ENCODE measurements around the gene MCOLN1. TPM values are rescaled to one million over a fixed set of nuclear protein-coding genes. Genes with fewer than 3 reads are reported as not detected.
A peak's percentile ranks its signal among the peaks of the same experiment; 100 is the strongest.
"Not testable (repeated sequence)": the region's sequence is repeated elsewhere in the genome, so short reads cannot be mapped to it uniquely, and the experiment has no call there.

The MCOLN1 gene
- total and polyA plus RNA-seq, 4 donors: 14.5 to 36.0 (median 27.9) TPM

GRCh38 chr19:7535047-7535997, 12.9 kb downstream of the MCOLN1 start, which contains the start of gene PNPLA6:
Gene PNPLA6 (plus strand): TSS chr19:7535717. CDS start chr19:7535789, 72 bp downstream.
- Histone ChIP-seq H3K4me3 (ENCODE audit: low read length in 2 of 2) (peak within 1 kb of the TSS; percentile 44 to 82), H3K9me3 (ENCODE audit: control insufficient read depth, low read length) (no peaks in the 10 kb centered on the region), H3K4me1 (ENCODE audit: control insufficient read depth in 1 of 2, insufficient read depth in 2 of 2, low read length in 2 of 2) (no peaks in the 10 kb centered on the region), H3K27ac (ENCODE audit: low read depth in 1 of 2, low read length in 2 of 2) (peak within 1 kb of the TSS; percentile 34 to 93), H3K36me3 (ENCODE audit: control insufficient read depth in 1 of 2, insufficient read depth in 2 of 2, low read length in 1 of 2) (peaks cover 3% of the 10 kb centered on the region in 2 donors), H3K27me3 (ENCODE audit: control insufficient read depth in 1 of 2, insufficient read depth in 2 of 2, low read length in 1 of 2) (no peaks in the 10 kb centered on the region)
- ATAC-seq (ENCODE audit: low FRiP score) (peak; percentile 93), DNase-seq (peak; percentile 98 to 99)
- intact Hi-C loops (cut with DNase I): loop anchor here (2.0 to 10.0 kb wide), 4 partner anchors 47 to 181 kb away; partner anchors contain the start of gene PEX11G (in 1 of the 2)
- 0% methylated on average over 71 to 76 of the region's 76 CpGs for WGBS, 2 donors

GRCh38 chr19:7535998-7536695, 13.7 kb downstream of the MCOLN1 start:
- no peaks in the 10 kb centered on the region for H3K9me3 ChIP-seq (ENCODE audit: control insufficient read depth, low read length)
- peak overlapping the region; percentile 44 to 82 for H3K4me3 ChIP-seq (ENCODE audit: low read length in 2 of 2)
- no peak for DNase-seq
- H3K27ac ChIP-seq (ENCODE audit: low read depth in 1 of 2, low read length in 2 of 2): peak overlapping the region in 1 of 2 donors; percentile 37
- H3K36me3 ChIP-seq (ENCODE audit: control insufficient read depth in 1 of 2, insufficient read depth in 2 of 2, low read length in 1 of 2): peaks cover 3% of the 10 kb centered on the region in 2 donors
- H3K27me3 ChIP-seq (ENCODE audit: control insufficient read depth in 1 of 2, insufficient read depth in 2 of 2, low read length in 1 of 2): no peaks in the 10 kb centered on the region
- ATAC-seq (ENCODE audit: low FRiP score): no peak
- intact Hi-C loops (cut with DNase I): loop anchor here (2.0 to 10.0 kb wide), 4 partner anchors 47 to 181 kb away; partner anchors contain the start of gene PEX11G (in 1 of the 2)
- WGBS, 2 donors: 23 to 29% methylated on average over 26 to 30 of the region's 30 CpGs
- H3K4me1 ChIP-seq (ENCODE audit: control insufficient read depth in 1 of 2, insufficient read depth in 2 of 2, low read length in 2 of 2): no peaks in the 10 kb centered on the region

- not testable (repeated sequence) for DNase-seq; ATAC-seq (ENCODE audit: low FRiP score); H3K36me3 ChIP-seq (ENCODE audit: control insufficient read depth in 1 of 2, insufficient read depth in 2 of 2, low read length in 1 of 2); H3K27me3 ChIP-seq (ENCODE audit: control insufficient read depth in 1 of 2, insufficient read depth in 2 of 2, low read length in 1 of 2); H3K4me1 ChIP-seq (ENCODE audit: control insufficient read depth in 1 of 2, insufficient read depth in 2 of 2, low read length in 2 of 2); H3K9me3 ChIP-seq (ENCODE audit: control insufficient read depth, low read length); H3K4me3 ChIP-seq (ENCODE audit: low read length in 2 of 2); H3K27ac ChIP-seq (ENCODE audit: low read depth in 1 of 2, low read length in 2 of 2)
- WGBS, 2 donors: 95 to 96% methylated on average over 5 of the region's 5 CpGs
- intact Hi-C loops (cut with DNase I): loop anchor here (5.0 to 10.0 kb wide), 3 partner anchors 142 to 184 kb away; no protein-coding TSS in a partner anchor
Observed at GRCh38 chr19:7538990-7539389, 16.6 kb downstream of the MCOLN1 start.

- WGBS, 2 donors: 94% methylated on average over 28 of the region's 28 CpGs
- DNase-seq: no peak
- intact Hi-C loops (cut with DNase I): loop anchor here (5.0 to 10.0 kb wide), 3 partner anchors 143 to 185 kb away; no protein-coding TSS in a partner anchor
- Histone ChIP-seq H3K27ac (ENCODE audit: low read depth in 1 of 2, low read length in 2 of 2) (no peak overlapping the region), H3K27me3 (ENCODE audit: control insufficient read depth in 1 of 2, insufficient read depth in 2 of 2, low read length in 1 of 2) (no peaks in the 10 kb centered on the region), H3K36me3 (ENCODE audit: control insufficient read depth in 1 of 2, insufficient read depth in 2 of 2, low read length in 1 of 2) (peaks cover 3 to 5% of the 10 kb centered on the region in 2 donors), H3K9me3 (ENCODE audit: control insufficient read depth, low read length) (no peaks in the 10 kb centered on the region), H3K4me1 (ENCODE audit: control insufficient read depth in 1 of 2, insufficient read depth in 2 of 2, low read length in 2 of 2) (no peaks in the 10 kb centered on the region), H3K4me3 (ENCODE audit: low read length in 2 of 2) (no peak overlapping the region)
- ATAC-seq (ENCODE audit: low FRiP score): no peak
Observed at GRCh38 chr19:7539827-7540425, 17.5 kb downstream of the MCOLN1 start.

- Histone ChIP-seq H3K4me3 (ENCODE audit: low read length in 2 of 2) (no peak overlapping the region), H3K27me3 (ENCODE audit: control insufficient read depth in 1 of 2, insufficient read depth in 2 of 2, low read length in 1 of 2) (no peaks in the 10 kb centered on the region), H3K36me3 (ENCODE audit: control insufficient read depth in 1 of 2, insufficient read depth in 2 of 2, low read length in 1 of 2) (peaks cover 3 to 5% of the 10 kb centered on the region in 2 donors), H3K4me1 (ENCODE audit: control insufficient read depth in 1 of 2, insufficient read depth in 2 of 2, low read length in 2 of 2) (no peaks in the 10 kb centered on the region), H3K27ac (ENCODE audit: low read depth in 1 of 2, low read length in 2 of 2) (no peak overlapping the region), H3K9me3 (ENCODE audit: control insufficient read depth, low read length) (no peaks in the 10 kb centered on the region)
- WGBS, 2 donors: 73 to 78% methylated on average over 36 to 39 of the region's 39 CpGs
- ATAC-seq (ENCODE audit: low FRiP score): no peak
- peak in 1 of 2 donors; percentile 48 for DNase-seq
- intact Hi-C loops (cut with DNase I): no loop called here
Observed at GRCh38 chr19:7540761-7541474, 18.5 kb downstream of the MCOLN1 start.

- no peaks in the 10 kb centered on the region for H3K4me1 ChIP-seq (ENCODE audit: control insufficient read depth in 1 of 2, insufficient read depth in 2 of 2, low read length in 2 of 2)
- H3K27me3 ChIP-seq (ENCODE audit: control insufficient read depth in 1 of 2, insufficient read depth in 2 of 2, low read length in 1 of 2): no peaks in the 10 kb centered on the region
- H3K36me3 ChIP-seq (ENCODE audit: control insufficient read depth in 1 of 2, insufficient read depth in 2 of 2, low read length in 1 of 2): peaks cover 3 to 5% of the 10 kb centered on the region in 2 donors
- DNase-seq (peak in 1 of 2 donors; percentile 45), ATAC-seq (ENCODE audit: low FRiP score) (no peak)
- WGBS, 2 donors: 90 to 94% methylated on average over 15 of the region's 15 CpGs
- no peak overlapping the region for H3K27ac ChIP-seq (ENCODE audit: low read depth in 1 of 2, low read length in 2 of 2)
- H3K4me3 ChIP-seq (ENCODE audit: low read length in 2 of 2): no peak overlapping the region
- intact Hi-C loops (cut with DNase I): no loop called here
- no peaks in the 10 kb centered on the region for H3K9me3 ChIP-seq (ENCODE audit: control insufficient read depth, low read length)
Observed at GRCh38 chr19:7541475-7541824, 19.0 kb downstream of the MCOLN1 start.

GRCh38 chr19:7541828-7542443, 19.5 kb downstream of the MCOLN1 start:
- WGBS, 2 donors: 96 to 97% methylated on average over 11 of the region's 11 CpGs
- H3K4me1 ChIP-seq (ENCODE audit: control insufficient read depth in 1 of 2, insufficient read depth in 2 of 2, low read length in 2 of 2): no peaks in the 10 kb centered on the region
- H3K4me3 ChIP-seq (ENCODE audit: low read length in 2 of 2): no peak overlapping the region
- intact Hi-C loops (cut with DNase I): no loop called here
- ATAC-seq (ENCODE audit: low FRiP score) (no peak), DNase-seq (no peak)
- H3K9me3 ChIP-seq (ENCODE audit: control insufficient read depth, low read length): no peaks in the 10 kb centered on the region
- peaks cover 3 to 5% of the 10 kb centered on the region in 2 donors for H3K36me3 ChIP-seq (ENCODE audit: control insufficient read depth in 1 of 2, insufficient read depth in 2 of 2, low read length in 1 of 2)
- H3K27ac ChIP-seq (ENCODE audit: low read depth in 1 of 2, low read length in 2 of 2): no peak overlapping the region
- H3K27me3 ChIP-seq (ENCODE audit: control insufficient read depth in 1 of 2, insufficient read depth in 2 of 2, low read length in 1 of 2): no peaks in the 10 kb centered on the region
